Stimulated activated CD4-positive, alpha-beta T cell treated with anti-CD3 and anti-CD28 coated beads, Interleukin-15, amount 100 ng/mL, for 24 hours (primary cell): ENCODE results near the gene SPINDOC.
"Not testable (repeated sequence)": the region's sequence is repeated elsewhere in the genome, so short reads cannot be mapped to it uniquely, and the experiment has no call there.

ENCODE experiments used
- DNase-seq: peaks from one replicate; pipeline ENCODE4 v3.0.0-alpha.2; 2020

SPINDOC gene

GRCh38 chr11:63813035-63813562 lies at the start of gene SPINDOC:
SPINDOC (plus strand) TSS chr11:63813456; CDS start chr11:63813687, 231 bp downstream.
- peak; percentile 85 for DNase-seq

GRCh38 chr11:63763496-63764339 lies 49.5 kb upstream of the SPINDOC start:
- no peak for DNase-seq

GRCh38 chr11:63764340-63764678 lies 48.9 kb upstream of the SPINDOC start:
- DNase-seq: no peak

- no peak for DNase-seq
Measured at GRCh38 chr11:63764679-63765647, 48.3 kb upstream of the SPINDOC start.

GRCh38 chr11:63765688-63766241 lies 47.5 kb upstream of the SPINDOC start:
- DNase-seq: no peak

GRCh38 chr11:63766531-63767235 lies 46.6 kb upstream of the SPINDOC start:
- no peak for DNase-seq

- DNase-seq: no peak
Measured at GRCh38 chr11:63767267-63767564, 46.0 kb upstream of the SPINDOC start.

GRCh38 chr11:63767565-63768236 lies 45.6 kb upstream of the SPINDOC start:
- DNase-seq: peak; percentile 62

- DNase-seq: peak; percentile 71
Measured at GRCh38 chr11:63768237-63769041, 44.8 kb upstream of the SPINDOC start, which contains the start of gene ZFTA. ZFTA (minus strand) TSS chr11:63768775; CDS start chr11:63768622, 153 bp downstream.

GRCh38 chr11:63769042-63769713 lies 44.1 kb upstream of the SPINDOC start:
- peak; percentile 53 for DNase-seq

GRCh38 chr11:63769714-63770455 lies 43.4 kb upstream of the SPINDOC start:
- DNase-seq: no peak

- no peak for DNase-seq
Measured at GRCh38 chr11:63770763-63771162, 42.5 kb upstream of the SPINDOC start.

GRCh38 chr11:63771741-63772318 lies 41.4 kb upstream of the SPINDOC start:
- DNase-seq: not testable (repeated sequence)

GRCh38 chr11:63775191-63775590 lies 38.1 kb upstream of the SPINDOC start:
- no peak for DNase-seq

GRCh38 chr11:63779039-63779438 lies 34.2 kb upstream of the SPINDOC start:
- DNase-seq: no peak

- DNase-seq: no peak
Measured at GRCh38 chr11:63782749-63783148, 30.5 kb upstream of the SPINDOC start.

- DNase-seq: no peak
Measured at GRCh38 chr11:63783925-63784592, 29.2 kb upstream of the SPINDOC start.

- DNase-seq: no peak
Measured at GRCh38 chr11:63785823-63786222, 27.4 kb upstream of the SPINDOC start.
